GM21367 (cell line): ENCODE data around the gene CCDC61.

Experiments used
- ATAC-seq: cut with Tn5 transposase; IDR thresholded peaks from one replicate; pipeline ENCODE4 v1.9.1; 2021; ENCODE audit not compliant: unreplicated experiment

The CCDC61 gene

DNA sequence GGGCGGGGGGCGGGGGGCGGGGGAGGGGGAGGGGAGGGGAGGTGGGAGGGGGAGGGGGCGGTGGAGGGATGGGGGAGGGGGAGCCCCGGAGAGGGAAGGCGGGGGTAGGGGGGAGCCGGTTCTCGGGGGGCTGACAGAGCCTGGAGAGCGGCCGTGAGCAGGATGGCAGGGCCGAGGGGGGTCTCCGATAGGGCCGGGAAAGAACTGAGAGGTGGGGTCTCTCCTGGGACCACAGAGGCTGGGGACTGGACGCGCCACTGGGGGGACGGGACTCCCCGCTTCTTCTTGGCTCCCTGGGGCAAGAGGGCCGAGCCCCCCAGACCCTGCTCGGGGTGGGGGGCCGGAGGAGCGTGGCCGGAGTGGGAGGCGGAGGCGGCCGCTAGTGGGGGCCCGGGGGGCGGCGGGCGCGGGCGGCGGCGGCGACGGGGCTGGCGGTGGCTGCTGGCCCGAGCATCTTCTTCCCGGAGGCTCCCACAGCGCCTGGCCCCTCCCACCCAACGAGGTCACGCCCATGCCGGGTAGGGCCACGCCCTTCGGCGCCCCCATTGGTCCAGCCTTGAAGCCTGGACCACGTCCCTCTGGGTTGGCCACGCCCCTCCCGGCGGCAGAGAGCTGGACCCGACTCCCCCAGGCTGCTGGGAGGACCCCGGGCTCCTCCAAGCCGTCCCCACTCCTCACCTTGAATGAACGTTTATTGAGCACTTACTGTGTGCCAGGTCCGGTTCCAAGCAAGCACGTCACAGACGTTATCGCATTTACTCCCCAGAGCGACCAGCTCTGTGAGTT, 21.5 kb upstream of the CCDC61 start, which contains the start of gene NOVA2:
Gene NOVA2 (minus strand): TSS at position 313 of the 786 bp plus-strand sequence. CDS start 514 bp downstream, outside the sequence.
- no peak for ATAC-seq

DNA sequence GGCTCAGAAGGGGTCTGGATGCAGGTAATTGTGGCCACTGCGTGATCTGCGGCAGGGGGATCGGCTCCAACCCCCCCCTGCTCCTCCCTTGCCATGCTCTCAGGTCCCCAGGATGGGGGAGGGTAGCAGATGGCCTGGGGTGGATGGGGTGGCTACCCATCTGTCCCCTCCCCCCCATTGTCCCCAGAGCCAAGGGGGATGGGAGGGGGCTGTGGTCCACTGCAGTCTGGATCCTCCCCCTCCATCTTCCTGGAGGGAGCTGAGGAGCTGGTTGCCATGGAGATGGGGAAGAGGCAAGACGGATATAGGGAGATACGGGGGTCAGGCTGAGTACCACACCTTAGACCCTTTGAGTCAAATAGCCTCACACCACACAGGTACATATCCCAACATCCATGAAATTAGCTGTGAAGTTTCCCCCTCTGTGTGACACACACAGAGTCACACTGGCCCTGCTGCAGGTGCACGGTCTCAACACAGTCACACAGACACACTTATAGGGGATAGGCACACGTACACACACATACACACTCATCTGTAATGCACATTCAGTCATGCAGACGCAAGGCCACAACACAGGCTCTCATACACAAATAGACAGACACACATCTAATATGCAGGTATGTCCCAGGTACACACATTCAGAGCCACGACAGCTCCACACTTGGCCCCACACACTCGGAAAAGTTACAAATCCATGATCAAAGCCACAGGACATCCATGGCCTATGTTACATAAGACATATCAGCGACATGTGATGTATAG, 19.8 kb upstream of the CCDC61 start:
- ATAC-seq, result no peak

GRCh38 chr19:45976178-45976577, 19.1 kb upstream of the CCDC61 start:
- no peak for ATAC-seq

DNA sequence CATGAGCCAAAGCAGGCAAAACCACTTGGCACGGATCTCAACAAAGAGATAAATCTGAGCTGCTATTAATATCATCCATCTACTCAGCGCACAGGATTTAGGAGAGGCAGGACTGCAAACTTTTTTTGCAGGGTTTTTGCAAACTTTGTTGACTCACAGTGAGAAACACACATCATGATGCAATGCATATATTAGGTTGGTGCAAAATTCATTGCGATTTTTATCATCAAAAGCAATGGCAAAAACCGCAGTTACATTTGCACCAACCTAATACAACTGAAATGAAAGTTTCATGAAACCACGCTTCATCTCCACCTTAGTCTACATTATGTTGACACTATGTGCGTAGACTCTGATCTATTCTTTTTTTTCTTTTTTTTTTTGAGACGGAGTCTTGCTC, 17.1 kb upstream of the CCDC61 start:
- ATAC-seq, result no peak

DNA sequence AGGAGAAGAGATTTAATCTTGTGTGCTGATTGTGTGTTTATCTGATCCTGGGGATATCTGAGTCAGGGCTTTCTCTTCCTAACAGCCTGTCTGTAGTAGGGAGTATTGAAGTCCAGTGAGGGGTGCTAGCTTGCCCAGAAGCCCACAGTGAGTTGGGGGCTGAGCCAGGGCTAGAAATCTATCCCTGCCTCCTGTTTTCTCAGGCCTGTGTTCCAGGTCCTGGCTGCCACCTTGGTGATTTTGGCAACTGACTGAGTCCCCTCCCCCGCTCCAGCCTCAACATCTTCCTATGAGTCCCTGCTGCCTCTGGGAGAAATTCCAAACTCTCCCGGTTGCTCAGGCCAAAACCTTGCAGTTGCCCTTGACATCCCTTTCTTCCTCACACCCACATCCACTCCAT, 13.9 kb upstream of the CCDC61 start:
- ATAC-seq, result no peak

DNA sequence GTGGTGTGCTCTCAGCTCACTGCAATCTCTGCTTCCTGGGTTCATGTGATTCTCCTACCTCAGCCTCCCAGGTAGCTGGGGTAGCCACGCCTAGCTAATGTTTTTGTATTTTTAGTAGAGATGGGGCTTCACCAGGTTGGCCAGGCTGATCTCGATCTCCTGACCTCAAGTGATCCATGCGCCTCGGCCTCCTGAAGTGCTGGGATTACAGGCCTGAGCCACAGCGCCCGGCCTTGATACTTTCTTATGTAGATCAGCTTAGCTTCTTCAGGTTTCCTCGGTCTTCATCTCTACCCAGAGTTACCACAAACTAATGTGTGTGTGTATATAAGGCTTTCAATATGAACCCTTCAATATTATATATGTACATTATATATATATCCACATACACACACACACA, 9.9 kb upstream of the CCDC61 start:
- ATAC-seq, result no peak

- ATAC-seq, result no peak
Observed at GRCh38 chr19:45990113-45990728, 5.0 kb upstream of the CCDC61 start.

DNA sequence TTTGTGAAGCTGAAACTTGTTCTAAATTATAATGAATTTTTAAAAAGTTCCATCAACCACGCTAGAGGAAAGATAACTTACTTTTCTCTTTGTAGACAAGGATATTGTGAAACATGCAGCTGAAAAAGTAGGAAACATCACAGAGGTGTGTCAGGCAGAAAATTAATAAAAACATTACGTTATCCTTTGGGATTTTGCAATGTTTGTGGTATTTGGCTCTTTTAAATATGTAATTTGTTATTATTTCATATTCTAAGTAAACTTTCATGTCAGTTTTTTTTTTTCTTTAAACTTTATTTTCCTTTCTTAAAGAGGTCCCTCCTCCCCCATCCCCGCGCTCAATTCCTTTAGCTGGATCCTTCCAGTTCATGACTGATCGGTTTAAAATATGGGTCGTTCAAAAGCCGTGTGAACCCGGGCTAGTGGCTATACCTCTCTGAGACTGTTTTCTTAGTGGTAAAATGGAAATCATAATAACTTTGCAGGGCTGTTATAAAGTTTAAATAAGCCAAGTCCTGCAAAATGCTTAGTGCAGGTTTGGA, 740 bp upstream of the CCDC61 start:
- peak; percentile 2 for ATAC-seq

DNA sequence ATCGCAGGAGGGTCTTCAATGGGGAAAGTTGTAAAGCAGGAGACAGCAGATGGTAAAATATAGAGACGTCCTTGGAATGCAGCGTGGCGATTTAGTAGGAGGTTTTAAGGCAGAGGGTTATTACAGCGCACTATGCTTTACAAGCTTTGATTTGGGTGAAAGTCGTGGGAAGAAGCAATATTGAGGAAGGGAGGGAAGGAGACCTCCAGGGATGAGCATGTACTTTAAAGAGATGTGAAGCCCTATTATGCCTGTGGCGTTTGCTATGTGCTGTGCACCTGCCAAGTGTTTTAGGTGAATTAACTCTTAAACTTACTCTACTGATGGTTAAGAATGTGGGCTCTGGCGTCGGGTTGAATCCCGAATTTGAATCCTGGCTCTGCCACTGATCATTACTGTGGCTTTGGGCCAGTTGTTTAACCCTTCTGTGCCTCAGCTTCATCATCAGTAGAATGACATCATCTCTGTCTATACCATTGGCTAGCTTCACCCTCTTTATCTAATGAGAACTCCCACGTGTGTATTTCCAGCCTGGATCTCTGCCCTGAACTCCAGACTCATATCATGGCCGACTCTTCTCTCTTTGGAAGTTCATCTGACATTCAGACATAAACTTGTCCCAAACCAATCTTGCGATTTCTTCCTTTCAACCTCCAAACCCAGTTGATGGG, 583 bp downstream of the CCDC61 start:
- ATAC-seq, result no peak

- no peak for ATAC-seq
Observed at GRCh38 chr19:45996933-45997332, 1.7 kb downstream of the CCDC61 start.

DNA sequence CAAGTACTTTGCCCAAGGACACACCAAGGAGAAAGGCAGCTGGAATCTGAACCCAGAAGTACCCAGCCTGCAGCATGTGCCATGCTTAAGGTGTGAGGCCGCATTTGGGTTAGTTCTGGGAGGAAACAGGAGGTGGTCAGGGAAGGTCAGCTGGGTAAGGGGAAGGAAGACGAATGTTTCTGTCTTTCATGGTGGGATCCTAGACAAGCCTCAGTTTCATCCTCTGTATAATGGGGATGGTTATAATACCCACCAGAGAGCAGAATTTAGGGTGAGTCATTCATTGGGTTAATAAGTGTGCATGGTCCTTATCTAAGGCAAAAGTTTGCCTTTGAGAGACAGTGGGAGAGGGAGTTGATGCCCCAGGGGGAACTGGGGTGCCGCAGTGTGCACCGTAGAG, 3.6 kb downstream of the CCDC61 start:
- ATAC-seq, result no peak

DNA sequence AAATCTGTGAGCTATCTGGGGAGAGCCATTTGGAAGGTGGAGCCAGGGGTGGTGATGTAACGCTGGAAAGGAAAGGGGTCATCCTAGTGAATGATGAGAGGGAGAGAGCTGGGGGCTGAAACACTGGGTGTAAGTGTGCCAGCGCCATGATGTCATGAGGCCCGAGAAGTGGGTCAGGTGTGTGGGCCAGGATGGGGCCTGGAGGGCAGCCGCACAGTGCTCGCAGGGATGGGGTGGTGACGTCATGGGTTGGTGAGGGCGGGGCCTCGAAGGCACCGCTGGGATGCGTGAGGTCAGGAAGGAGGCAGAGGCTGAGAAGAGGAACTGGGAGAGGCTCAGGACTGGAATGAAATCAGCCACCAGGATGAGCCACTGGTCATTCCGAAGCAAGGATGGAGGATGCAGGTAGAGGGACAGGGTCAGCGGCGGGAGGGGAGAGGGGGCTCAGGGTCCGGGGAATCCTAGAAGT, 4.4 kb downstream of the CCDC61 start:
- no peak for ATAC-seq

DNA sequence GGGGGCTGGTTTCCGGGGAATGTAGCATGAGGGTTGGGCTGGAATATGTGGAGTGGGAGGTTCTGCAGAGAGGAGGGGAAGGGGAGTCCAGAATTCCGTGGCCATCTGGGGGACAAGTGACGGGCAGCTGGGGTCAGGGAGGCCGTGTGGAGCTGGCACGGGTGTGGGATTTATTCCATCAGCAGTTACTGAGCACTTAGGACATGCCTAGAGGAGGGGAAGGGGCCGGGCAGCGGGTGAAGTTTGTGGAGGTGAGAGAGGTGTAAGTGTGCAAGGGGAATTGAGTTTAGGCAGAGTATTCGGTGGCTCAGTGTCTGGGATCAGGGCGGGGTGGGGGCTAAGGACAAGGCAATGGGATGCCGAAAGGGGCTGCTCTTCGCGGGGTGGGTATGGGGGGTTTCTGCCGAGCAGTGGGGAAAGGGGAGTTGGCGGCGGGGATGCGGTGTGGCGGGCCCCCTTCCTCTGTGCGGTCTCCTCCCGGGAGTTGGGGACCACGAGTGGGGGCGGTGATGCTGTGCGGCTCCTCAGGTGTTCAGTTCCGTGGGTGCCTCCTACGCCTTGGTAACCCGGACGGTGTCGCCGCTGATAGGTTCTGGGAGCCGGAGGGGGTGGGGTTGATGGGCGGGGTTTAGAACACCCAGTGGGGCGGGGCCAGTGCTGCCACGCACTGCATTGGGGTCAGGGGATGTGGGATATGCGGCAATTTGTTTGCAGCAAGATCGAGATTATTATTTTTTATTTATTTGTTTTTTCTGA, 5.4 kb downstream of the CCDC61 start:
- no peak for ATAC-seq

- ATAC-seq, result no peak
Observed at GRCh38 chr19:46002678-46003275, 7.5 kb downstream of the CCDC61 start.

GRCh38 chr19:46006411-46006810, 11.1 kb downstream of the CCDC61 start:
- ATAC-seq, result no peak

DNA sequence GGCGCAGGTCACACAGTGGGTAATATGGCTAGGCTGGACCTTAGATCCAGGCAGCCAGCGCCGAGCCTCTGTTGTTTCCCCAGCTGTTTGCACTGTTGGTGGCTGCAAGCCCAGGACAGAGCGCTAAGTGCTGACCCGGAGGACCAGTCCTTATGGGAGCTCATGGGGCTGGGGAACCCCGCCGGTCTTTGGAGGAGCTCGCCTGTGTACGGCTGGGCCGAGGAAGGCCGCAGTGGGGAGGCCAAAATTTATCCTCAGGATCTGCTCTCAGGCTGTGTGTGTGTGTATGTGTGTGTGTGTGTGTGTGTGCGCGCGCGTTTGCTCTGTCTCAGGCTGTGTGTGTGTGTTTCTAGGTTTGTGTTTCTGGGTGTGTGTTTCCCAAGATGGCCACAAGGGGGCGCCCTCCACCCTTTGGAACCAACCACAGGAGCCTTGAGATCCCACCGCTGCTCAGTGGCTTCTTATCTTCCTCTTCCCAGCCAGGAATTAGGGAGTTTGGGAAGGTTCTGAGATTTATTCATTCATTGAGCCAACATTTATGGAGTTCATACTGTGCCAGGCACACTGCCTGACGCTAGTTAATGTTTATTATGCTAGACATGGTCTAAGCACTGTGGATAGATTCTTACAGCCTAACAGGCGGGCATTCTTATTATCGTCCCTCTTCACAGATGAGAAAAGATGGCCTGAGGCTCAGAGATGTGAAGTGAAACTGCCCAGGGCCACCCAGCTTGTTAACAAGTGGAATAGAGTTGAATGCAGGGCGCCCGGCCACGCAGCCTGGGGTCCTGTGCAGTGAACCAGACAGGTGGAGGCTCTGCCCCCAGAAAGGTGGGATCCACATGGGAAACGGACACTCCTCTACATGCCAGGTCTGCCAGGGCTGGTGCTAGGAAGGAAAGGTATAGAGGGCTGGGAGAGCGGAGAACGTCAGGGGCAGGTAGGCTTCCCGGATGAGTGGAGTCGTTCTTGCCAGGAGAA, 14.6 kb downstream of the CCDC61 start:
- no peak for ATAC-seq

DNA sequence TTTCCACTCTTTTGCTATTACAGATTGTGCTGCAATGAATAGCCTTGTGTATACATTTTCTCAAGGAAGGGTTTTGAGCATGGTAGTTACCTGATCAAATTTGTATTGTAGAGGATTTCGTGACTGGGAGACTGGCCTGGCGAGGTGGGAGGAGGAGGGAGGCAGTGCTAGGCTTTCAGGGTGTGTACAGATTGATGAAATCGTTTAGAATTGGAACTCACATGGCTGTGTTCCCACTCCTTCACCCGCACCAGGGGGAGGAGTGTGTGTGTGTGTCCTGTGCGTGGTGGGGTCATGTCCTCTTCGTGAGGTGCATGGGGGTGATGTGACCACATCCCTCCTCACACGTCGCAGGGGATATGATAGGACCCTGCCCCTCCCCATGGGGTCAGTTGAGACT, 19.3 kb downstream of the CCDC61 start:
- ATAC-seq, result no peak

DNA sequence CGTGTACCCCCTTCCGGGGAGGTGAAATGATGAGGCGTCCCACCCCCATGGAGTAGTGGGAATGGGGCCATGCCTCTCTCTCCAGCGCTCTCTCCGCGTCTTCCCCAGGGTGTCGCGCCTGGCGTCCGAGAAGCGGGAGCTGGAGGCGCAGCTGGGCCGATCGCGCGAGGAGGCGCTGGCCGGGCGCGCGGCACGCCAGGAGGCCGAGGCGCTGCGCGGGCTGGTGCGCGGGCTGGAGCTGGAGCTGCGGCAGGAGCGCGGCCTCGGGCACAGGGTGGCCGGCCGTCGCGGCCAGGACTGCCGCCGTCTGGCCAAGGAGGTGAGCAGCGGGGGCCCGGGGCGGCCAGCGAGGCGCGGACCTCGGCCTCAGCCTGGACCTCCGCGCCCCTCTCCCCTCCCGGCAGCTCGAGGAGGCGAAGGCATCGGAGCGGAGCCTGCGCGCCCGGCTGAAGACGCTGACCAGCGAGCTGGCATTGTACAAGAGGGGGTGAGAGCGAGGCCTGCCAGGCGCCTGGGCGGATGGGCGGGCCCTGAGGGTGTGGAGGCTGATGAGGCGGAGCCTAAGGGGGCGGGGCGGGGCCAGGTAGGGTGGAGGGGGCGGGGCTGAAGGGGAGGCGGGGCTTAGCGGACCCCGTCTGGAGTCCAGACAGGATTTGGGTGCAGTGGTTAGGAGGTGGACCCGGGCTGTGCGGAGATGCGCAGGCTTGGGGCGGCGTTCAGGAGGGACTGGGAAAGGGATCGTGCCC, 19.8 kb downstream of the CCDC61 start:
- ATAC-seq, result no peak
